ENCODE measurements around the gene PRMT3.
A peak's percentile ranks its signal among the peaks of the same experiment; 100 is the strongest.

PRMT3 gene

GRCh38 chr11:20518323-20518834 lies 130.9 kb downstream of the PRMT3 start:
- Histone ChIP-seq H3K9ac (ENCODE audit: low read depth, low read length) (no peak overlapping the region), H3K9me3 (ENCODE audit: control insufficient read depth, insufficient read depth, low read length) (no peaks in the 10 kb centered on the region), H3K4me3 (ENCODE audit: low read depth, low read length) (no peak overlapping the region), H3K27me3 (ENCODE audit: control insufficient read depth, insufficient read depth, low read length) (peaks cover 6% of the 10 kb centered on the region), H3K27ac (ENCODE audit: low read depth, low read length) (no peak overlapping the region), H3K4me1 (ENCODE audit: control insufficient read depth, insufficient read depth, low read length) (peaks cover 26% of the 10 kb centered on the region), H3K36me3 (ENCODE audit: control insufficient read depth, insufficient read depth, low read length) (no peaks in the 10 kb centered on the region)

GRCh38 chr11:20522536-20522935 lies 135.0 kb downstream of the PRMT3 start:
- no peak overlapping the region for H3K9ac ChIP-seq (ENCODE audit: low read depth, low read length)
- H3K27ac ChIP-seq (ENCODE audit: low read depth, low read length) = peak overlapping the region; percentile 54
- H3K36me3 ChIP-seq (ENCODE audit: control insufficient read depth, insufficient read depth, low read length) = no peaks in the 10 kb centered on the region
- H3K4me1 ChIP-seq (ENCODE audit: control insufficient read depth, insufficient read depth, low read length) = peaks cover 19% of the 10 kb centered on the region
- no peak overlapping the region for H3K4me3 ChIP-seq (ENCODE audit: low read depth, low read length)
- no peaks in the 10 kb centered on the region for H3K9me3 ChIP-seq (ENCODE audit: control insufficient read depth, insufficient read depth, low read length)
- peaks cover 15% of the 10 kb centered on the region for H3K27me3 ChIP-seq (ENCODE audit: control insufficient read depth, insufficient read depth, low read length)

- Histone ChIP-seq H3K27me3 (ENCODE audit: control insufficient read depth, insufficient read depth, low read length) (no peaks in the 10 kb centered on the region), H3K36me3 (ENCODE audit: control insufficient read depth, insufficient read depth, low read length) (no peaks in the 10 kb centered on the region), H3K4me1 (ENCODE audit: control insufficient read depth, insufficient read depth, low read length) (no peaks in the 10 kb centered on the region)
These were observed 142.2 kb downstream of the PRMT3 start for GRCh38 chr11:20529757-20530156.

GRCh38 chr11:20530942-20531703 lies 143.6 kb downstream of the PRMT3 start:
- no peak overlapping the region for H3K4me3 ChIP-seq (ENCODE audit: low read depth, low read length)
- no peak overlapping the region for H3K9ac ChIP-seq (ENCODE audit: low read depth, low read length)
- H3K27me3 ChIP-seq (ENCODE audit: control insufficient read depth, insufficient read depth, low read length) = no peaks in the 10 kb centered on the region
- H3K36me3 ChIP-seq (ENCODE audit: control insufficient read depth, insufficient read depth, low read length) = no peaks in the 10 kb centered on the region
- no peak overlapping the region for H3K27ac ChIP-seq (ENCODE audit: low read depth, low read length)
- H3K4me1 ChIP-seq (ENCODE audit: control insufficient read depth, insufficient read depth, low read length) = no peaks in the 10 kb centered on the region
- H3K9me3 ChIP-seq (ENCODE audit: control insufficient read depth, insufficient read depth, low read length) = no peaks in the 10 kb centered on the region

More at GRCh38 chr11:20529757-20530156, 142.2 kb downstream of the PRMT3 start:
- Histone ChIP-seq H3K4me3 (ENCODE audit: low read depth, low read length) (no peak overlapping the region), H3K9me3 (ENCODE audit: control insufficient read depth, insufficient read depth, low read length) (no peaks in the 10 kb centered on the region), H3K27ac (ENCODE audit: low read depth, low read length) (no peak overlapping the region), H3K9ac (ENCODE audit: low read depth, low read length) (no peak overlapping the region)

GRCh38 chr11:20535271-20535881 lies 147.9 kb downstream of the PRMT3 start:
- H3K36me3 ChIP-seq (ENCODE audit: control insufficient read depth, insufficient read depth, low read length) = no peaks in the 10 kb centered on the region
- no peak overlapping the region for H3K27ac ChIP-seq (ENCODE audit: low read depth, low read length)
- H3K9me3 ChIP-seq (ENCODE audit: control insufficient read depth, insufficient read depth, low read length) = no peaks in the 10 kb centered on the region; the same call in 1 of the 2 replicates
- no peak overlapping the region for H3K4me3 ChIP-seq (ENCODE audit: low read depth, low read length)
- H3K9ac ChIP-seq (ENCODE audit: low read depth, low read length) = no peak overlapping the region
- H3K4me1 ChIP-seq (ENCODE audit: control insufficient read depth, insufficient read depth, low read length) = no peaks in the 10 kb centered on the region
- no peaks in the 10 kb centered on the region for H3K27me3 ChIP-seq (ENCODE audit: control insufficient read depth, insufficient read depth, low read length)

GRCh38 chr11:20536365-20536764 lies 148.8 kb downstream of the PRMT3 start:
- H3K27me3 ChIP-seq (ENCODE audit: control insufficient read depth, insufficient read depth, low read length) = no peaks in the 10 kb centered on the region
- no peak overlapping the region for H3K27ac ChIP-seq (ENCODE audit: low read depth, low read length)
- no peaks in the 10 kb centered on the region; the same call in 1 of the 2 replicates for H3K9me3 ChIP-seq (ENCODE audit: control insufficient read depth, insufficient read depth, low read length)
- no peaks in the 10 kb centered on the region for H3K4me1 ChIP-seq (ENCODE audit: control insufficient read depth, insufficient read depth, low read length)
- no peaks in the 10 kb centered on the region for H3K36me3 ChIP-seq (ENCODE audit: control insufficient read depth, insufficient read depth, low read length)
- H3K9ac ChIP-seq (ENCODE audit: low read depth, low read length) = no peak overlapping the region
- H3K4me3 ChIP-seq (ENCODE audit: low read depth, low read length) = no peak overlapping the region

- H3K4me3 ChIP-seq (ENCODE audit: low read depth, low read length) = no peak overlapping the region
- no peaks in the 10 kb centered on the region for H3K4me1 ChIP-seq (ENCODE audit: control insufficient read depth, insufficient read depth, low read length)
- H3K27me3 ChIP-seq (ENCODE audit: control insufficient read depth, insufficient read depth, low read length) = no peaks in the 10 kb centered on the region
- H3K9ac ChIP-seq (ENCODE audit: low read depth, low read length) = no peak overlapping the region
- H3K9me3 ChIP-seq (ENCODE audit: control insufficient read depth, insufficient read depth, low read length) = no peaks in the 10 kb centered on the region; the same call in 1 of the 2 replicates
- no peak overlapping the region for H3K27ac ChIP-seq (ENCODE audit: low read depth, low read length)
- H3K36me3 ChIP-seq (ENCODE audit: control insufficient read depth, insufficient read depth, low read length) = no peaks in the 10 kb centered on the region
These were observed 149.3 kb downstream of the PRMT3 start for GRCh38 chr11:20536784-20537183.

- Histone ChIP-seq H3K27me3 (ENCODE audit: control insufficient read depth, insufficient read depth, low read length) (no peaks in the 10 kb centered on the region), H3K9me3 (ENCODE audit: control insufficient read depth, insufficient read depth, low read length) (no peaks in the 10 kb centered on the region; the same call in 1 of the 2 replicates), H3K4me3 (ENCODE audit: low read depth, low read length) (no peak overlapping the region), H3K4me1 (ENCODE audit: control insufficient read depth, insufficient read depth, low read length) (peaks cover 16% of the 10 kb centered on the region), H3K27ac (ENCODE audit: low read depth, low read length) (no peak overlapping the region), H3K9ac (ENCODE audit: low read depth, low read length) (no peak overlapping the region), H3K36me3 (ENCODE audit: control insufficient read depth, insufficient read depth, low read length) (no peaks in the 10 kb centered on the region)
These were observed 154.0 kb downstream of the PRMT3 start for GRCh38 chr11:20541503-20541902.

GRCh38 chr11:20544603-20545237 lies 157.2 kb downstream of the PRMT3 start:
- Histone ChIP-seq H3K27me3 (ENCODE audit: control insufficient read depth, insufficient read depth, low read length) (no peaks in the 10 kb centered on the region), H3K4me1 (ENCODE audit: control insufficient read depth, insufficient read depth, low read length) (peaks cover 16% of the 10 kb centered on the region), H3K9me3 (ENCODE audit: control insufficient read depth, insufficient read depth, low read length) (no peaks in the 10 kb centered on the region; the same call in 1 of the 2 replicates), H3K9ac (ENCODE audit: low read depth, low read length) (no peak overlapping the region), H3K36me3 (ENCODE audit: control insufficient read depth, insufficient read depth, low read length) (no peaks in the 10 kb centered on the region), H3K27ac (ENCODE audit: low read depth, low read length) (peak overlapping the region; percentile 31), H3K4me3 (ENCODE audit: low read depth, low read length) (no peak overlapping the region)

- no peaks in the 10 kb centered on the region for H3K9me3 ChIP-seq (ENCODE audit: control insufficient read depth, insufficient read depth, low read length)
- no peak overlapping the region for H3K9ac ChIP-seq (ENCODE audit: low read depth, low read length)
- no peaks in the 10 kb centered on the region for H3K36me3 ChIP-seq (ENCODE audit: control insufficient read depth, insufficient read depth, low read length)
These were observed 159.9 kb downstream of the PRMT3 start for GRCh38 chr11:20547411-20547810.

GRCh38 chr11:20551096-20551495 lies 163.6 kb downstream of the PRMT3 start:
- no peak overlapping the region for H3K4me3 ChIP-seq (ENCODE audit: low read depth, low read length)
- no peaks in the 10 kb centered on the region for H3K36me3 ChIP-seq (ENCODE audit: control insufficient read depth, insufficient read depth, low read length)
- H3K4me1 ChIP-seq (ENCODE audit: control insufficient read depth, insufficient read depth, low read length) = no peaks in the 10 kb centered on the region
- no peak overlapping the region for H3K9ac ChIP-seq (ENCODE audit: low read depth, low read length)
- H3K27me3 ChIP-seq (ENCODE audit: control insufficient read depth, insufficient read depth, low read length) = no peaks in the 10 kb centered on the region
- no peak overlapping the region for H3K27ac ChIP-seq (ENCODE audit: low read depth, low read length)
- H3K9me3 ChIP-seq (ENCODE audit: control insufficient read depth, insufficient read depth, low read length) = peaks cover 7% of the 10 kb centered on the region; the same call in 1 of the 2 replicates

More at GRCh38 chr11:20547411-20547810, 159.9 kb downstream of the PRMT3 start:
- no peak overlapping the region for H3K4me3 ChIP-seq (ENCODE audit: low read depth, low read length)
- no peak overlapping the region for H3K27ac ChIP-seq (ENCODE audit: low read depth, low read length)
- peaks cover 16% of the 10 kb centered on the region for H3K4me1 ChIP-seq (ENCODE audit: control insufficient read depth, insufficient read depth, low read length)
- H3K27me3 ChIP-seq (ENCODE audit: control insufficient read depth, insufficient read depth, low read length) = no peaks in the 10 kb centered on the region
